Hepatocyte (in vitro differentiated cells): Measurements from ENCODE around the gene CFAP410. TPM values are rescaled to one million over a fixed set of nuclear protein-coding genes. Genes with fewer than 3 reads are reported as not detected.

Experiments
- DNase-seq: peaks from one replicate; pipeline ENCODE4 v3.0.0-alpha.2; 2016; ENCODE audit warnings: low spot score
- H2AFZ ChIP-seq: fragments of 200-600 bp; sonication (generic); 2 replicates; pipeline ENCODE4 v1.6.0; 2016; ENCODE audit warnings: antibody characterized with exemption, mild to moderate bottlenecking
- H3K27ac ChIP-seq: fragments of 200-600 bp; sonication (generic); 2 replicates; pipeline ENCODE4 v1.5.1; 2016; ENCODE audit warnings: mild to moderate bottlenecking
- H3K27me3 ChIP-seq: fragments of 200-600 bp; sonication (generic); 2 replicates; pipeline ENCODE4 v1.6.1; 2016
- H3K36me3 ChIP-seq: fragments of 200-600 bp; sonication (generic); replicated peaks from 2 replicates; pipeline ENCODE4 v1.5.1; 2016; ENCODE audit warnings: low read depth; ENCODE audit not compliant: insufficient read depth
- H3K4me1 ChIP-seq: fragments of 200-600 bp; sonication (generic); 2 replicates; pipeline ENCODE4 v1.5.1; 2016; ENCODE audit warnings: mild to moderate bottlenecking, moderate library complexity; ENCODE audit not compliant: insufficient read depth
- H3K4me2 ChIP-seq: fragments of 200-600 bp; sonication (generic); 2 replicates; pipeline ENCODE4 v1.6.0; 2016
- H3K4me3 ChIP-seq: fragments of 200-600 bp; sonication (generic); 2 replicates; pipeline ENCODE4 v1.5.1; 2016; ENCODE audit warnings: mild to moderate bottlenecking
- H3K79me2 ChIP-seq: fragments of 200-600 bp; sonication (generic); 2 replicates; pipeline ENCODE4 v1.6.0; 2017; ENCODE audit warnings: mild to moderate bottlenecking
- H3K9me2 ChIP-seq: fragments of 200-600 bp; sonication (generic); replicated peaks from 2 replicates; pipeline ENCODE4 v1.6.0; 2017; ENCODE audit warnings: mild to moderate bottlenecking; ENCODE audit not compliant: insufficient read depth
- H3K9me3 ChIP-seq: fragments of 200-600 bp; sonication (generic); 2 replicates; pipeline ENCODE4 v1.5.1; 2016; ENCODE audit warnings: low read depth, mild to moderate bottlenecking
- H4K20me1 ChIP-seq: fragments of 200-600 bp; sonication (generic); 2 replicates; pipeline ENCODE4 v1.6.0; 2016; ENCODE audit warnings: mild to moderate bottlenecking; ENCODE audit not compliant: insufficient read depth, poor library complexity, severe bottlenecking
- EZH2 ChIP-seq: fragments of 200-600 bp; sonication (generic); IDR thresholded peaks from 2 replicates; pipeline ENCODE4 v1.6.1; 2016; ENCODE audit warnings: antibody characterized with exemption, mild to moderate bottlenecking, borderline replicate concordance
- EZH2phosphoT487 ChIP-seq: fragments of 200-600 bp; sonication (generic); IDR thresholded peaks from one replicate; pipeline ENCODE4 v1.6.1; 2018; ENCODE audit warnings: antibody characterized with exemption, mild to moderate bottlenecking, low read depth, moderate library complexity; ENCODE audit not compliant: unreplicated experiment, severe bottlenecking
- WGBS: methylation state at CpG from one replicate; pipeline ENCODE4 v1.1.6; 2016; ENCODE audit warnings: low lambda C conversion rate; ENCODE audit errors: missing lambda C conversion rate; 5-methylcytosine and 5-hydroxymethylcytosine counted together
- polyA plus RNA-seq: library from polyadenylated mRNA; unstranded; fragments of >200 nt; fragmentation: Nextera tagmentation; extraction: Ambion mirVana; gene quantifications from 2 replicates; pipeline ENCODE4 v1.2.1, GENCODE V29; 2016
- total RNA-seq: library from RNA; depleted of rRNA; stranded (reverse); fragments of >200 nt; gene quantifications from 2 replicates; pipeline ENCODE4 v1.2.3, GENCODE V29; 2014
- TF ChIP-seq, protein P1 (sequence below): fragments of 200-600 bp; sonication (generic); IDR thresholded peaks from 2 replicates; pipeline ENCODE4 v1.5.1; 2016; ENCODE audit warnings: antibody characterized with exemption, mild to moderate bottlenecking; ENCODE audit not compliant: poor library complexity

CFAP410 gene
- total and polyA plus RNA-seq, 2 experiments from 2014 or later: 17.1 to 33.6 TPM

DNA sequence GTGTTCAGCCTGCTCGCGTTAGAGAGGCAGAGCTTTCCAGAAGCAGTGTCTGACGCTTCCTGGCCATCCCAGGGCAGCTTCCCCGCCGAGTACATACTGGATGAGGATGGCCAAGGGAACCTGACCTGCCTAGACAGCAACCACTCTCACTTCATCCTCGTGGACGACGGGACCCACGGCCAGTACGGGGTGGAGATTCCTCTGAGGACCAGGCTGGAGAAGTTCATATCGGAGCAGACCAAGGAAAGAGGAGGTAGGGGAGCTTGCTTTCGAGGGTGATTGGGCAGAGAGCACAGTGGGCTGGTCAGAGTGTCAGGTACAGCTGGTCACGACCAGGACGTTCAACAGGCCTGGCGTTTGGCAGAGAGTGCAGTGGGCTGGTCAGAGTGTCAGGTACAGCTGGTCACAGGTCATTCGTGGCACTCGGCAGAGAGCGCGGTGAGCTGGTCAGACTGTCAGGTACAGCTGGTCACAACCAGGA lies 36.6 kb upstream of the CFAP410 start:
- DNase-seq: no peak
- 89% methylated on average over 19 of the region's 19 CpGs for WGBS
- no peaks in the 10 kb centered on the region for H3K79me2 ChIP-seq
- no peaks in the 10 kb centered on the region for H3K27me3 ChIP-seq
- H3K4me3 ChIP-seq: no peak overlapping the region
- TF ChIP-seq, protein P1, sequence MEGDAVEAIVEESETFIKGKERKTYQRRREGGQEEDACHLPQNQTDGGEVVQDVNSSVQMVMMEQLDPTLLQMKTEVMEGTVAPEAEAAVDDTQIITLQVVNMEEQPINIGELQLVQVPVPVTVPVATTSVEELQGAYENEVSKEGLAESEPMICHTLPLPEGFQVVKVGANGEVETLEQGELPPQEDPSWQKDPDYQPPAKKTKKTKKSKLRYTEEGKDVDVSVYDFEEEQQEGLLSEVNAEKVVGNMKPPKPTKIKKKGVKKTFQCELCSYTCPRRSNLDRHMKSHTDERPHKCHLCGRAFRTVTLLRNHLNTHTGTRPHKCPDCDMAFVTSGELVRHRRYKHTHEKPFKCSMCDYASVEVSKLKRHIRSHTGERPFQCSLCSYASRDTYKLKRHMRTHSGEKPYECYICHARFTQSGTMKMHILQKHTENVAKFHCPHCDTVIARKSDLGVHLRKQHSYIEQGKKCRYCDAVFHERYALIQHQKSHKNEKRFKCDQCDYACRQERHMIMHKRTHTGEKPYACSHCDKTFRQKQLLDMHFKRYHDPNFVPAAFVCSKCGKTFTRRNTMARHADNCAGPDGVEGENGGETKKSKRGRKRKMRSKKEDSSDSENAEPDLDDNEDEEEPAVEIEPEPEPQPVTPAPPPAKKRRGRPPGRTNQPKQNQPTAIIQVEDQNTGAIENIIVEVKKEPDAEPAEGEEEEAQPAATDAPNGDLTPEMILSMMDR: no peak
- no peak for TF ChIP-seq EZH2phosphoT487
- no peak for TF ChIP-seq EZH2
- no peaks in the 10 kb centered on the region for H3K4me1 ChIP-seq
- H3K9me3 ChIP-seq: no peaks in the 10 kb centered on the region
- H3K4me2 ChIP-seq: no peak overlapping the region
- H3K36me3 ChIP-seq: no peaks in the 10 kb centered on the region
- no peaks in the 10 kb centered on the region for H4K20me1 ChIP-seq
- no peak overlapping the region for H3K27ac ChIP-seq
- H3K9me2 ChIP-seq: no peaks in the 10 kb centered on the region
- H2AFZ ChIP-seq: no peak overlapping the region

DNA sequence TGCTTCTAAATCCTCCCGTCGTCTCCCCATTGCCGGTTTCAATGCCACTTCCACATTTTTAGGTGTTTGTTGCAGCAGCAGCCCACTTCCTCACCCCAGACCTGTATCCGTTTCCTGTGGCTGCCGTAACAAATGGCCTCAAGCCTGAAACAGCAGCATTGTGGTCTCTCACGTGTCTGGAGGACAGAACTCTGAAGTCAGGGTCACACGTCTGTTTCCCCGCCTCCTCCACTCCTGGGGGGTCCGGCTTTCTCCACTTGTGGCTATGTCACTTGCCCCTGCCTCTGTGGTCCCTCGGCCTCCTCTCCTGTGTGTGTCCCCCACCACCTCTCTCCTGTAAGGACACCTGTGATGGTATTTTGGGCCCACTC lies 36.1 kb upstream of the CFAP410 start:
- Histone ChIP-seq H3K4me1 (peaks cover 3% of the 10 kb centered on the region), H4K20me1 (no peaks in the 10 kb centered on the region), H3K27me3 (no peaks in the 10 kb centered on the region), H3K4me3 (no peak overlapping the region), H3K9me3 (no peaks in the 10 kb centered on the region), H3K4me2 (no peak overlapping the region), H3K9me2 (no peaks in the 10 kb centered on the region), H2AFZ (no peak overlapping the region), H3K79me2 (no peaks in the 10 kb centered on the region), H3K27ac (no peak overlapping the region), H3K36me3 (no peaks in the 10 kb centered on the region)
- TF ChIP-seq EZH2phosphoT487: no peak
- TF ChIP-seq, protein P1: no peak
- TF ChIP-seq EZH2: no peak
- WGBS: 96% methylated on average over 10 of the region's 10 CpGs
- no peak for DNase-seq

DNA sequence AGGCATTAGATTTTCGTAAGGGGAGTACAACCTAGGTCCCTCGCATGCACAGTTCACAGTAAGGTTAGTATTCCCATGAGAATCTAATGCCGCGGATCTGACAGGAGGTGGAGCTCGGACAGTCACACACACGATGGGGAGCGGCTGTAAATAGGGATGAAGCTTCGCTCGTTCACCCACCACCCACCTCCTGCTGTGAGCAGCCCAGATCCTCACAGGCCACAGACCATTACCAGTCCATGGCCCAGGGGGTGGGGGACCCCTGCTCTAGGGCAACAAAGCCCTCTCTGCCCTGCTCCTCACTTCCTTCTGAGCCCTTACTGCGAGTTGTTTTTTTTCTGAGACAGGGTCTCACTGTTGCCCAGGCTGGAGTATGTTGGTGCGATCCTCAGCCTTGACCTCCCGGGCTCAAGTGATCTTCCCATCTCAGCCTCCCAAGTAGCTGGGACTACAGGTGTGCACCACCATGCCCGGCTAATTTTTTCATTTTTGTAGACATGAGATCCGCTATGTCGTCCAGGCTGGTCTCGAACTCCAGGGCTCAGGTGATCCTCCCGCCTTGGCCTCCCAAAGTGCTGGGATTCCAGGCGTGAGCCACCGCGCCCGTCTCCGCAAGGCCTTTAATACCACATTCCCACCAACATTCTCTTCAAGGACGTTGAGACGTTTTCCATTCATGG lies 35.6 kb upstream of the CFAP410 start:
- Histone ChIP-seq H3K9me2 (no peaks in the 10 kb centered on the region), H3K4me2 (no peak overlapping the region), H3K4me3 (no peak overlapping the region), H3K36me3 (no peaks in the 10 kb centered on the region), H3K27ac (no peak overlapping the region), H3K27me3 (no peaks in the 10 kb centered on the region), H3K4me1 (peaks cover 3% of the 10 kb centered on the region), H4K20me1 (no peaks in the 10 kb centered on the region), H3K79me2 (no peaks in the 10 kb centered on the region), H3K9me3 (no peaks in the 10 kb centered on the region), H2AFZ (no peak overlapping the region)
- DNase-seq: no peak
- 97% methylated on average over 24 of the region's 24 CpGs for WGBS
- TF ChIP-seq, protein P1: no peak
- TF ChIP-seq EZH2phosphoT487 (no peak), EZH2 (no peak)
